IMR-90 (cell line): ENCODE measurements around the gene UNC13A. TPM values are rescaled to one million over a fixed set of nuclear protein-coding genes. Genes with fewer than 3 reads are reported as not detected.

ENCODE experiments used
- ATAC-seq: fragments of 200-7000 bp; cut with Tn5 transposase; 2 replicates; pipeline ENCODE4 v1.9.1; 2020; ENCODE audit warnings: low read depth, mild to moderate bottlenecking, moderate library complexity
- BruUV-seq: library from RNA; stranded (reverse); fragments of 400-500 nt; replicated peaks from 2 replicates; lab custom pipeline; 2021; lab: Mats Ljungman, UMichigan
- CTCF ChIA-PET: fragments of 300-600 bp; formaldehyde crosslinking; extraction: SDS; loops from one replicate; lab custom pipeline; 2021; ENCODE audit warnings: antibody characterized with exemption; lab: Yijun Ruan, JAX
- POLR2A ChIA-PET: fragments of 300-600 bp; sonication (Branson Sonifier 250); formaldehyde crosslinking; loops from one replicate; lab custom pipeline; 2022; ENCODE audit warnings: antibody characterized with exemption; ENCODE audit not compliant: unreplicated experiment; lab: Charles Lee
- DNase-seq: peaks from one replicate; pipeline ENCODE4 v3.0.0; 2013
- H2AFZ ChIP-seq: replicated peaks from 2 replicates; pipeline ENCODE3; 2013; ENCODE audit warnings: low read length, mild to moderate bottlenecking; ENCODE audit not compliant: poor library complexity
- H2AK5ac ChIP-seq: 2 replicates; pipeline ENCODE4 v1.6.1; 2013; ENCODE audit warnings: low read depth, low read length, inconsistent platforms
- H2AK9ac ChIP-seq: replicated peaks from 2 replicates; pipeline ENCODE3; 2013; ENCODE audit warnings: mild to moderate bottlenecking, low read depth, low read length, moderate library complexity; ENCODE audit not compliant: poor library complexity
- H2BK120ac ChIP-seq: 2 replicates; pipeline ENCODE4 v1.6.1; 2013; ENCODE audit warnings: low read depth, low read length, inconsistent platforms
- H2BK15ac ChIP-seq: 3 replicates; pipeline ENCODE4 v1.6.1; 2013; ENCODE audit warnings: low read depth, low read length, inconsistent platforms
- H2BK20ac ChIP-seq: 2 replicates; pipeline ENCODE4 v1.6.1; 2013; ENCODE audit warnings: low read depth, mild to moderate bottlenecking, inconsistent platforms, low read length, moderate library complexity
- H2BK5ac ChIP-seq: 2 replicates; pipeline ENCODE4 v1.6.1; 2013; ENCODE audit warnings: mild to moderate bottlenecking, low read depth, low read length, inconsistent platforms; ENCODE audit not compliant: poor library complexity, severe bottlenecking
- H3K14ac ChIP-seq: replicated peaks from 2 replicates; pipeline ENCODE4 v1.6.1; 2013; ENCODE audit warnings: low read depth, low read length, inconsistent platforms
- H3K18ac ChIP-seq: 2 replicates; pipeline ENCODE4 v1.6.1; 2013; ENCODE audit warnings: low read depth, low read length, control low read depth
- H3K23ac ChIP-seq: 2 replicates; pipeline ENCODE4 v1.6.1; 2013; ENCODE audit warnings: low read depth, low read length, inconsistent platforms
- H3K27ac ChIP-seq: 2 replicates; pipeline ENCODE4 v1.5.1; 2013; ENCODE audit warnings: mild to moderate bottlenecking, control low read depth, low read length; ENCODE audit not compliant: insufficient read depth
- H3K27me3 ChIP-seq: 2 replicates; pipeline ENCODE4 v1.6.1; 2013; ENCODE audit warnings: low read length; ENCODE audit not compliant: control insufficient read depth, insufficient read depth
- H3K36me3 ChIP-seq: 2 replicates; pipeline ENCODE4 v1.6.1; 2013; ENCODE audit warnings: low read length, mixed read lengths; ENCODE audit not compliant: control insufficient read depth, insufficient read depth
- H3K4ac ChIP-seq: 2 replicates; pipeline ENCODE4 v1.6.1; 2013; ENCODE audit warnings: low read depth, low read length, inconsistent platforms
- H3K4me1 ChIP-seq: 2 replicates; pipeline ENCODE4 v1.6.1; 2013; ENCODE audit warnings: low read length, mixed read lengths; ENCODE audit not compliant: control insufficient read depth, insufficient read depth
- H3K4me2 ChIP-seq: 2 replicates; pipeline ENCODE4 v1.6.1; 2013; ENCODE audit warnings: low read depth, mild to moderate bottlenecking, control low read depth, low read length, moderate library complexity
- H3K4me3 ChIP-seq: 2 replicates; pipeline ENCODE4 v1.5.1; 2013; ENCODE audit warnings: low read depth, mild to moderate bottlenecking, control low read depth, low read length, moderate library complexity; ENCODE audit not compliant: insufficient read depth
- H3K56ac ChIP-seq: 2 replicates; pipeline ENCODE4 v1.6.1; 2013; ENCODE audit warnings: low read length, inconsistent platforms; ENCODE audit not compliant: insufficient read depth; ENCODE audit errors: extremely low read depth
- H3K79me1 ChIP-seq, 2 experiments: 2 replicates each; pipeline ENCODE4 v1.6.1; 2013; ENCODE audit warnings: low read length in 2 of 2, inconsistent platforms in 1 of 2, low read depth in 1 of 2
- H3K9ac ChIP-seq: 2 replicates; pipeline ENCODE4 v1.6.1; 2013; ENCODE audit warnings: low read depth, low read length, control low read depth
- H3K9me1 ChIP-seq: 2 replicates; pipeline ENCODE4 v1.6.1; 2013; ENCODE audit warnings: low read length, inconsistent platforms; ENCODE audit not compliant: insufficient read depth
- H3K9me3 ChIP-seq: 2 replicates; pipeline ENCODE4 v1.6.1; 2013; ENCODE audit warnings: low read length; ENCODE audit not compliant: control insufficient read depth, insufficient read depth
- H4K20me1 ChIP-seq: 2 replicates; pipeline ENCODE4 v1.6.1; 2013; ENCODE audit warnings: low read length, inconsistent platforms; ENCODE audit not compliant: insufficient read depth
- H4K5ac ChIP-seq: 2 replicates; pipeline ENCODE4 v1.6.1; 2013; ENCODE audit warnings: mild to moderate bottlenecking, low read depth, low read length, control low read depth
- H4K8ac ChIP-seq, 2 experiments: 2 replicates each; pipeline ENCODE4 v1.6.1; 2013; ENCODE audit warnings: low read depth in 2 of 2, low read length in 2 of 2, control low read depth in 1 of 2, inconsistent platforms in 1 of 2
- H4K91ac ChIP-seq: 2 replicates; pipeline ENCODE4 v1.6.1; 2013; ENCODE audit warnings: low read depth, low read length, inconsistent platforms; ENCODE audit not compliant: insufficient read depth
- BHLHE40 ChIP-seq: fragments of 150-350 bp; IDR thresholded peaks from 2 replicates; pipeline ENCODE4 v1.6.1; 2016; ENCODE audit warnings: mild to moderate bottlenecking, low read depth, low read length
- CEBPB ChIP-seq: IDR thresholded peaks from 2 replicates; pipeline ENCODE4 v1.6.1; 2012; ENCODE audit warnings: low read depth, low read length, improper control_type of control experiment
- CHD1 ChIP-seq: IDR thresholded peaks from 2 replicates; pipeline ENCODE4 v1.6.1; 2012; ENCODE audit warnings: low read depth, low read length, improper control_type of control experiment
- CTCF ChIP-seq: conservative IDR thresholded peaks from 2 replicates; pipeline ENCODE4 v1.5.1; 2012; ENCODE audit warnings: mild to moderate bottlenecking, low read depth, low read length, improper control_type of control experiment
- FOS ChIP-seq: fragments of 150-350 bp; IDR thresholded peaks from 2 replicates; pipeline ENCODE4 v1.6.1; 2016; ENCODE audit warnings: low read depth, low read length
- MAFK ChIP-seq: IDR thresholded peaks from 2 replicates; pipeline ENCODE4 v1.6.1; 2012; ENCODE audit warnings: low read depth, low read length, improper control_type of control experiment
- NFE2L2 ChIP-seq: fragments of 150-350 bp; IDR thresholded peaks from 2 replicates; pipeline ENCODE4 v1.6.1; 2016; ENCODE audit warnings: low read depth, mild to moderate bottlenecking, low read length
- POLR2A ChIP-seq: IDR thresholded peaks from 2 replicates; pipeline ENCODE4 v1.6.1; 2012; ENCODE audit warnings: mild to moderate bottlenecking, low read depth, low read length
- RAD21 ChIP-seq: IDR thresholded peaks from 2 replicates; pipeline ENCODE4 v1.6.1; 2012; ENCODE audit warnings: low read length, improper control_type of control experiment
- RCOR1 ChIP-seq: IDR thresholded peaks from 2 replicates; pipeline ENCODE4 v1.6.1; 2012; ENCODE audit warnings: mild to moderate bottlenecking, low read length, improper control_type of control experiment; ENCODE audit not compliant: insufficient replicate concordance
- RFX5 ChIP-seq: IDR thresholded peaks from 2 replicates; pipeline ENCODE4 v1.8.0; 2012; ENCODE audit warnings: low read depth, mild to moderate bottlenecking, low read length, moderate library complexity
- SMC3 ChIP-seq: fragments of 150-350 bp; IDR thresholded peaks from 2 replicates; pipeline ENCODE4 v1.6.1; 2016; ENCODE audit warnings: low read depth, mild to moderate bottlenecking, antibody characterized with exemption, low read length, moderate library complexity
- WGBS, 2 experiments: methylation state at CpG; one replicate each; pipeline versions ENCODE4 v1.1.5 to v1.1.7; 2013; ENCODE audit warnings: missing lambda C conversion rate in 2 of 2; ENCODE audit not compliant: insufficient read length in 1 of 2; ENCODE audit errors: extremely low coverage in 2 of 2; 5-methylcytosine and 5-hydroxymethylcytosine counted together
- dilution Hi-C: fragments of 300-500 bp; cut with HindIII; formaldehyde crosslinking; loops from one replicate; pipeline ENCODE4 v1.14.3; 2018; ENCODE audit warnings: low sequenced_read_pairs; ENCODE audit not compliant: unreplicated experiment
- in situ Hi-C: fragments of 300-500 bp; cut with MboI; formaldehyde crosslinking; loops from 3 replicates; pipeline ENCODE4 v1.14.3; 2019; ENCODE audit warnings: low sequenced_read_pairs, inconsistent platforms, mixed read lengths
- intact Hi-C: fragments of 100-400 bp; cut with micrococcal nuclease; formaldehyde crosslinking; loops from 2 replicates; pipeline ENCODE4 v1.10.0; 2022
- polyA plus RNA-seq, 3 experiments: library from polyadenylated mRNA; depleted of rRNA; stranded (reverse); fragments of >200 nt; gene quantifications; 2 replicates each; pipeline ENCODE4 v1.2.3, GENCODE V29; 2012; ENCODE audit warnings: low replicate concordance in 1 of 3
- total RNA-seq: library from RNA; depleted of rRNA; stranded (reverse); fragments of >200 nt; gene quantifications from 2 replicates; pipeline ENCODE4 v1.2.3, GENCODE V29; 2012
- TF ChIP-seq, protein P1 (sequence below): fragments of 150-350 bp; IDR thresholded peaks from 2 replicates; pipeline ENCODE4 v1.6.1; 2016; ENCODE audit warnings: low read depth, mild to moderate bottlenecking, low read length, moderate library complexity, borderline replicate concordance

Gene UNC13A
- total and polyA plus RNA-seq, 2 of the 4 experiments (the other 2 are of a cell fraction) = 0.18 to 0.22 TPM

DNA sequence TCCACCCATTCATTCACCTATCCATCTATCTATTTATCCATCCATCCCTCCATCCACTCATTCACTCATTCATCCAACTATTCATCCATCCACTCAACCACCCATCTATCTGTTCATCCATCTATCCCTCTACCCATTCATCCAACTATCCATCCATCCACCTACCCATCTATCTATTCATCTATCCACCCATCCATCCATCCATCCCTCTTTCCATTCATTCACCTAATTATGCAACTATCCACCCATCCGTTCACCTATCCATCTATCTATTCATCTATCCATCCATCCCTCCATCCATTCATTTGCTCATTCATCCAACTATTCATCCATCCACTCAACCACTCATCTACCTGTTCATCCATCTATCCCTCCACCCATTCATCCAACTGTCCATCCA, 54.5 kb downstream of the UNC13A start:
- Histone ChIP-seq H3K18ac (no peak overlapping the region), H3K27me3 (peaks cover 7% of the 10 kb centered on the region), H4K91ac (no peak overlapping the region), H3K56ac (no peak overlapping the region), H3K79me1 (no peaks in the 10 kb centered on the region), H3K9ac (no peak overlapping the region), H4K20me1 (no peaks in the 10 kb centered on the region), H2AK9ac (no peak overlapping the region), H4K5ac (no peak overlapping the region), H2BK5ac (peak overlapping the region; percentile 8), H3K4ac (no peak overlapping the region), H3K36me3 (no peaks in the 10 kb centered on the region), H4K8ac (no peak overlapping the region), H3K14ac (no peak overlapping the region), H2BK15ac (no peak overlapping the region), H3K23ac (no peak overlapping the region), H3K4me3 (no peak overlapping the region), H3K9me1 (no peaks in the 10 kb centered on the region), H2AK5ac (no peak overlapping the region), H2BK20ac (no peak overlapping the region), H2BK120ac (no peak overlapping the region), H3K4me2 (no peak overlapping the region), H3K27ac (no peak overlapping the region), H3K4me1 (no peaks in the 10 kb centered on the region), H2AFZ (no peak overlapping the region), H3K9me3 (0 out of 2 replicates have a peak, but pooled peaks cover 2% of the 10 kb centered on the region)
- TF ChIP-seq SMC3 = no peak
- no peak for TF ChIP-seq RFX5
- TF ChIP-seq CHD1 = no peak
- no peak for TF ChIP-seq NFE2L2
- no peak for TF ChIP-seq BHLHE40
- TF ChIP-seq, protein P1, sequence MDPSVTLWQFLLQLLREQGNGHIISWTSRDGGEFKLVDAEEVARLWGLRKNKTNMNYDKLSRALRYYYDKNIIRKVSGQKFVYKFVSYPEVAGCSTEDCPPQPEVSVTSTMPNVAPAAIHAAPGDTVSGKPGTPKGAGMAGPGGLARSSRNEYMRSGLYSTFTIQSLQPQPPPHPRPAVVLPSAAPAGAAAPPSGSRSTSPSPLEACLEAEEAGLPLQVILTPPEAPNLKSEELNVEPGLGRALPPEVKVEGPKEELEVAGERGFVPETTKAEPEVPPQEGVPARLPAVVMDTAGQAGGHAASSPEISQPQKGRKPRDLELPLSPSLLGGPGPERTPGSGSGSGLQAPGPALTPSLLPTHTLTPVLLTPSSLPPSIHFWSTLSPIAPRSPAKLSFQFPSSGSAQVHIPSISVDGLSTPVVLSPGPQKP = no peak
- no peak for TF ChIP-seq RAD21
- no peak for TF ChIP-seq POLR2A
- TF ChIP-seq CTCF = no peak
- TF ChIP-seq CEBPB = no peak
- TF ChIP-seq MAFK = no peak
- TF ChIP-seq FOS = no peak
- TF ChIP-seq RCOR1 = no peak
- dilution Hi-C loops = no loop called here
- in situ Hi-C loops = no loop called here
- ChIA-PET CTCF (no interaction called here), POLR2A (no interaction called here)
- intact Hi-C loops = no loop called here
- WGBS, 2 experiments = 100% methylated on average over 1 of the region's 1 CpG
- no peak for ATAC-seq
- DNase-seq = no peak
- no TSS peak for BruUV-seq
